Gastroesophageal sphincter (tissue), 3 donors: ENCODE results near the gene SLPI.

Source experiments
- EP300 ChIP-seq: sonication (generic); formaldehyde crosslinking; IDR thresholded peaks from one replicate; pipeline ENCODE4 v1.6.1; 2017; ENCODE audit warnings: antibody characterized with exemption, mild to moderate bottlenecking
- POLR2A ChIP-seq, 2 donors: fragments of 450-650 bp; IDR thresholded peaks; one replicate each; pipeline ENCODE4 v1.6.1; 2017; ENCODE audit warnings: antibody characterized with exemption in 2 of 2, mild to moderate bottlenecking in 2 of 2, moderate library complexity in 1 of 2
- POLR2AphosphoS5 ChIP-seq: sonication (generic); formaldehyde crosslinking; IDR thresholded peaks from one replicate; pipeline ENCODE4 v1.6.1; 2017; ENCODE audit warnings: antibody characterized with exemption
- TF ChIP-seq, protein P1 (sequence below), 4 experiments: fragments of 200-600 bp in 2 of 4; fragments of 450-650 bp in 2 of 4; sonication (generic) in 1 of 4; IDR thresholded peaks; one replicate each; pipeline ENCODE4 v1.5.1; 2017 to 2019; ENCODE audit warnings: antibody characterized with exemption in 4 of 4, mild to moderate bottlenecking in 2 of 4, moderate library complexity in 2 of 4

DNA sequence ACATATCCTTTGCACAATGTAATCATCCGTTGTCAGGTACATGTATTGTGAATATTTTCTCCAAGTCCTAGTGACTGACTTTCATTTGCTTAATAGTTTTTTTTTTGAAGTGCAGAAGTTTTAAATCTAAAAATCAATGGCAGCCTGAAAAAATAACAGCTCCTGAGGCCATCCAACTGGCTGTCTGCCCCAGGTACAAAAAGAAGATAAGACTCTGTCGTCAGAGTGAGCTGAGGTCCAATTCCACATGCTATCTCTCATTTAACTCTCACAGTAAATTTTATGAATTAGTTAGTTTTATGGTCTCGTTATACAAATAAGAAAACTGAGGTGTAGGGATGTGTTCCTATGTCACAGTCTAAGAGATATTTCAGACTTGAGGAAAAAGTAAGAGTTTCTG is 21.0 kb upstream of the SLPI start:
- TF ChIP-seq, protein P1, sequence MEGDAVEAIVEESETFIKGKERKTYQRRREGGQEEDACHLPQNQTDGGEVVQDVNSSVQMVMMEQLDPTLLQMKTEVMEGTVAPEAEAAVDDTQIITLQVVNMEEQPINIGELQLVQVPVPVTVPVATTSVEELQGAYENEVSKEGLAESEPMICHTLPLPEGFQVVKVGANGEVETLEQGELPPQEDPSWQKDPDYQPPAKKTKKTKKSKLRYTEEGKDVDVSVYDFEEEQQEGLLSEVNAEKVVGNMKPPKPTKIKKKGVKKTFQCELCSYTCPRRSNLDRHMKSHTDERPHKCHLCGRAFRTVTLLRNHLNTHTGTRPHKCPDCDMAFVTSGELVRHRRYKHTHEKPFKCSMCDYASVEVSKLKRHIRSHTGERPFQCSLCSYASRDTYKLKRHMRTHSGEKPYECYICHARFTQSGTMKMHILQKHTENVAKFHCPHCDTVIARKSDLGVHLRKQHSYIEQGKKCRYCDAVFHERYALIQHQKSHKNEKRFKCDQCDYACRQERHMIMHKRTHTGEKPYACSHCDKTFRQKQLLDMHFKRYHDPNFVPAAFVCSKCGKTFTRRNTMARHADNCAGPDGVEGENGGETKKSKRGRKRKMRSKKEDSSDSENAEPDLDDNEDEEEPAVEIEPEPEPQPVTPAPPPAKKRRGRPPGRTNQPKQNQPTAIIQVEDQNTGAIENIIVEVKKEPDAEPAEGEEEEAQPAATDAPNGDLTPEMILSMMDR (IDR thresholded peaks at IDR 0.05) = no peak
- TF ChIP-seq POLR2A (IDR thresholded peaks at IDR 0.05) = no peak
- TF ChIP-seq EP300 = no peak
- TF ChIP-seq POLR2AphosphoS5 = no peak
